IMR-90 (cell line): ENCODE measurements around the gene METTL25. TPM values are rescaled to one million over a fixed set of nuclear protein-coding genes. Genes with fewer than 3 reads are reported as not detected.

ENCODE experiments used
- ATAC-seq: fragments of 200-7000 bp; cut with Tn5 transposase; 2 replicates; pipeline ENCODE4 v1.9.1; 2020; ENCODE audit warnings: low read depth, mild to moderate bottlenecking, moderate library complexity
- BruUV-seq: library from RNA; stranded (reverse); fragments of 400-500 nt; replicated peaks from 2 replicates; lab custom pipeline; 2021; lab: Mats Ljungman, UMichigan
- CTCF ChIA-PET: fragments of 300-600 bp; formaldehyde crosslinking; extraction: SDS; loops from one replicate; lab custom pipeline; 2021; ENCODE audit warnings: antibody characterized with exemption; lab: Yijun Ruan, JAX
- POLR2A ChIA-PET: fragments of 300-600 bp; sonication (Branson Sonifier 250); formaldehyde crosslinking; loops from one replicate; lab custom pipeline; 2022; ENCODE audit warnings: antibody characterized with exemption; ENCODE audit not compliant: unreplicated experiment; lab: Charles Lee
- DNase-seq: peaks from one replicate; pipeline ENCODE4 v3.0.0; 2013
- H2AFZ ChIP-seq: replicated peaks from 2 replicates; pipeline ENCODE3; 2013; ENCODE audit warnings: low read length, mild to moderate bottlenecking; ENCODE audit not compliant: poor library complexity
- H2AK5ac ChIP-seq: 2 replicates; pipeline ENCODE4 v1.6.1; 2013; ENCODE audit warnings: low read depth, low read length, inconsistent platforms
- H2AK9ac ChIP-seq: replicated peaks from 2 replicates; pipeline ENCODE3; 2013; ENCODE audit warnings: mild to moderate bottlenecking, low read depth, low read length, moderate library complexity; ENCODE audit not compliant: poor library complexity
- H2BK120ac ChIP-seq: 2 replicates; pipeline ENCODE4 v1.6.1; 2013; ENCODE audit warnings: low read depth, low read length, inconsistent platforms
- H2BK15ac ChIP-seq: 3 replicates; pipeline ENCODE4 v1.6.1; 2013; ENCODE audit warnings: low read depth, low read length, inconsistent platforms
- H2BK20ac ChIP-seq: 2 replicates; pipeline ENCODE4 v1.6.1; 2013; ENCODE audit warnings: low read depth, mild to moderate bottlenecking, inconsistent platforms, low read length, moderate library complexity
- H2BK5ac ChIP-seq: 2 replicates; pipeline ENCODE4 v1.6.1; 2013; ENCODE audit warnings: mild to moderate bottlenecking, low read depth, low read length, inconsistent platforms; ENCODE audit not compliant: poor library complexity, severe bottlenecking
- H3K14ac ChIP-seq: replicated peaks from 2 replicates; pipeline ENCODE4 v1.6.1; 2013; ENCODE audit warnings: low read depth, low read length, inconsistent platforms
- H3K18ac ChIP-seq: 2 replicates; pipeline ENCODE4 v1.6.1; 2013; ENCODE audit warnings: low read depth, low read length, control low read depth
- H3K23ac ChIP-seq: 2 replicates; pipeline ENCODE4 v1.6.1; 2013; ENCODE audit warnings: low read depth, low read length, inconsistent platforms
- H3K27ac ChIP-seq: 2 replicates; pipeline ENCODE4 v1.5.1; 2013; ENCODE audit warnings: mild to moderate bottlenecking, control low read depth, low read length; ENCODE audit not compliant: insufficient read depth
- H3K27me3 ChIP-seq: 2 replicates; pipeline ENCODE4 v1.6.1; 2013; ENCODE audit warnings: low read length; ENCODE audit not compliant: control insufficient read depth, insufficient read depth
- H3K36me3 ChIP-seq: 2 replicates; pipeline ENCODE4 v1.6.1; 2013; ENCODE audit warnings: low read length, mixed read lengths; ENCODE audit not compliant: control insufficient read depth, insufficient read depth
- H3K4ac ChIP-seq: 2 replicates; pipeline ENCODE4 v1.6.1; 2013; ENCODE audit warnings: low read depth, low read length, inconsistent platforms
- H3K4me1 ChIP-seq: 2 replicates; pipeline ENCODE4 v1.6.1; 2013; ENCODE audit warnings: low read length, mixed read lengths; ENCODE audit not compliant: control insufficient read depth, insufficient read depth
- H3K4me2 ChIP-seq: 2 replicates; pipeline ENCODE4 v1.6.1; 2013; ENCODE audit warnings: low read depth, mild to moderate bottlenecking, control low read depth, low read length, moderate library complexity
- H3K4me3 ChIP-seq: 2 replicates; pipeline ENCODE4 v1.5.1; 2013; ENCODE audit warnings: low read depth, mild to moderate bottlenecking, control low read depth, low read length, moderate library complexity; ENCODE audit not compliant: insufficient read depth
- H3K56ac ChIP-seq: 2 replicates; pipeline ENCODE4 v1.6.1; 2013; ENCODE audit warnings: low read length, inconsistent platforms; ENCODE audit not compliant: insufficient read depth; ENCODE audit errors: extremely low read depth
- H3K79me1 ChIP-seq, 2 experiments: 2 replicates each; pipeline ENCODE4 v1.6.1; 2013; ENCODE audit warnings: low read length in 2 of 2, inconsistent platforms in 1 of 2, low read depth in 1 of 2
- H3K9ac ChIP-seq: 2 replicates; pipeline ENCODE4 v1.6.1; 2013; ENCODE audit warnings: low read depth, low read length, control low read depth
- H3K9me1 ChIP-seq: 2 replicates; pipeline ENCODE4 v1.6.1; 2013; ENCODE audit warnings: low read length, inconsistent platforms; ENCODE audit not compliant: insufficient read depth
- H3K9me3 ChIP-seq: 2 replicates; pipeline ENCODE4 v1.6.1; 2013; ENCODE audit warnings: low read length; ENCODE audit not compliant: control insufficient read depth, insufficient read depth
- H4K20me1 ChIP-seq: 2 replicates; pipeline ENCODE4 v1.6.1; 2013; ENCODE audit warnings: low read length, inconsistent platforms; ENCODE audit not compliant: insufficient read depth
- H4K5ac ChIP-seq: 2 replicates; pipeline ENCODE4 v1.6.1; 2013; ENCODE audit warnings: mild to moderate bottlenecking, low read depth, low read length, control low read depth
- H4K8ac ChIP-seq, 2 experiments: 2 replicates each; pipeline ENCODE4 v1.6.1; 2013; ENCODE audit warnings: low read depth in 2 of 2, low read length in 2 of 2, control low read depth in 1 of 2, inconsistent platforms in 1 of 2
- H4K91ac ChIP-seq: 2 replicates; pipeline ENCODE4 v1.6.1; 2013; ENCODE audit warnings: low read depth, low read length, inconsistent platforms; ENCODE audit not compliant: insufficient read depth
- BHLHE40 ChIP-seq: fragments of 150-350 bp; IDR thresholded peaks from 2 replicates; pipeline ENCODE4 v1.6.1; 2016; ENCODE audit warnings: mild to moderate bottlenecking, low read depth, low read length
- CEBPB ChIP-seq: IDR thresholded peaks from 2 replicates; pipeline ENCODE4 v1.6.1; 2012; ENCODE audit warnings: low read depth, low read length, improper control_type of control experiment
- MAZ ChIP-seq: IDR thresholded peaks from 2 replicates; pipeline ENCODE4 v1.6.1; 2012; ENCODE audit warnings: low read depth, mild to moderate bottlenecking, low read length, improper control_type of control experiment, moderate library complexity, borderline replicate concordance
- WGBS, 2 experiments: methylation state at CpG; one replicate each; pipeline versions ENCODE4 v1.1.5 to v1.1.7; 2013; ENCODE audit warnings: missing lambda C conversion rate in 2 of 2; ENCODE audit not compliant: insufficient read length in 1 of 2; ENCODE audit errors: extremely low coverage in 2 of 2; 5-methylcytosine and 5-hydroxymethylcytosine counted together
- dilution Hi-C: fragments of 300-500 bp; cut with HindIII; formaldehyde crosslinking; loops from one replicate; pipeline ENCODE4 v1.14.3; 2018; ENCODE audit warnings: low sequenced_read_pairs; ENCODE audit not compliant: unreplicated experiment
- in situ Hi-C: fragments of 300-500 bp; cut with MboI; formaldehyde crosslinking; loops from 3 replicates; pipeline ENCODE4 v1.14.3; 2019; ENCODE audit warnings: low sequenced_read_pairs, inconsistent platforms, mixed read lengths
- intact Hi-C: fragments of 100-400 bp; cut with micrococcal nuclease; formaldehyde crosslinking; loops from 2 replicates; pipeline ENCODE4 v1.10.0; 2022
- polyA plus RNA-seq, 3 experiments: library from polyadenylated mRNA; depleted of rRNA; stranded (reverse); fragments of >200 nt; gene quantifications; 2 replicates each; pipeline ENCODE4 v1.2.3, GENCODE V29; 2012; ENCODE audit warnings: low replicate concordance in 1 of 3
- total RNA-seq: library from RNA; depleted of rRNA; stranded (reverse); fragments of >200 nt; gene quantifications from 2 replicates; pipeline ENCODE4 v1.2.3, GENCODE V29; 2012

Gene METTL25
- total and polyA plus RNA-seq, 2 of the 4 experiments (the other 2 are of a cell fraction): 2.6 to 3.0 TPM

DNA sequence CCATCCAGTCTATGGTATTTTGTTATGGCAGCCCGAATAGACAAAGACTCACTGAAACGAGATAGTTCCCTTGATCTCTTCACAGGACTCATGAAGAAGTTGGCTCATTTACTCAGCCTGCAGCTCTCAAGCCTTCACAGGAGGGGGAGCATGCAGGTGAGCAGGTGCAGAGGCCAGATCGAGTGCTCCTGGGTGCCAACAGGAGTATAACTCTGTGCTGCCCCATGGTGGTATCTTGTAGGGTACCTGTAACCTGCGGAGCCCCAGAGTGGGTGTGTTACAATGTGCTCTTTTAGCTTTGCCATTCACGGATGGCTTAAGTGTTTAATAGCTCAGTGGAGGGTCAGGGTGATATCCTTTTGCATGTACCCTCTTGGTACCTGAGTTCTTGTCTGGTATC, 159.5 kb downstream of the METTL25 start:
- H3K4me3 ChIP-seq: no peak overlapping the region
- no peak overlapping the region for H3K23ac ChIP-seq
- H3K9ac ChIP-seq: no peak overlapping the region
- no peaks in the 10 kb centered on the region for H3K9me1 ChIP-seq
- no peak overlapping the region for H2AFZ ChIP-seq
- no peak overlapping the region for H3K18ac ChIP-seq
- H4K91ac ChIP-seq: no peak overlapping the region
- ATAC-seq (no peak), DNase-seq (no peak)
- H2AK9ac ChIP-seq: no peak overlapping the region
- no peak overlapping the region for H2BK15ac ChIP-seq
- no TSS peak for BruUV-seq
- H3K79me1 ChIP-seq: no peaks in the 10 kb centered on the region
- H3K4me2 ChIP-seq: no peak overlapping the region
- in situ Hi-C loops (no loop called here), intact Hi-C loops (no loop called here), dilution Hi-C loops (no loop called here)
- no peak overlapping the region for H4K5ac ChIP-seq
- no peak overlapping the region for H3K14ac ChIP-seq
- ChIA-PET CTCF (no interaction called here), POLR2A (no interaction called here)
- no peaks in the 10 kb centered on the region for H3K4me1 ChIP-seq
- no peaks in the 10 kb centered on the region for H3K9me3 ChIP-seq
- H3K4ac ChIP-seq: no peak overlapping the region
- H3K27me3 ChIP-seq: no peaks in the 10 kb centered on the region
- H2BK20ac ChIP-seq: no peak overlapping the region
- WGBS, 2 experiments: 60% methylated on average over 1 of the region's 5 CpGs; no CpG with 5 or more reads in 1 of the 2 experiments
- H3K27ac ChIP-seq: no peak overlapping the region
- no peak overlapping the region for H4K8ac ChIP-seq
- no peak overlapping the region for H2BK120ac ChIP-seq
- no peak overlapping the region for H2AK5ac ChIP-seq
- no peak overlapping the region for H3K56ac ChIP-seq
- no peak overlapping the region for H2BK5ac ChIP-seq
- TF ChIP-seq CEBPB (no peak), BHLHE40 (no peak), MAZ (no peak)
- H3K36me3 ChIP-seq: no peaks in the 10 kb centered on the region
- H4K20me1 ChIP-seq: no peaks in the 10 kb centered on the region
